ENCODE measurements around the gene EXOC3.
A peak's percentile ranks its signal among the peaks of the same experiment; 100 is the strongest.

EXOC3 gene

GRCh38 chr5:428754-429452 lies 14.1 kb upstream of the EXOC3 start:
- no peak for DNase-seq (ENCODE audit: low read depth)
- no peak overlapping the region for H3K4me3 ChIP-seq (ENCODE audit: low read depth, low read length)
- TF ChIP-seq CTCF (IDR thresholded peaks at IDR 0.05; ENCODE audit: insufficient read depth, low read depth, low read length, missing control alignments), result no peak

DNA sequence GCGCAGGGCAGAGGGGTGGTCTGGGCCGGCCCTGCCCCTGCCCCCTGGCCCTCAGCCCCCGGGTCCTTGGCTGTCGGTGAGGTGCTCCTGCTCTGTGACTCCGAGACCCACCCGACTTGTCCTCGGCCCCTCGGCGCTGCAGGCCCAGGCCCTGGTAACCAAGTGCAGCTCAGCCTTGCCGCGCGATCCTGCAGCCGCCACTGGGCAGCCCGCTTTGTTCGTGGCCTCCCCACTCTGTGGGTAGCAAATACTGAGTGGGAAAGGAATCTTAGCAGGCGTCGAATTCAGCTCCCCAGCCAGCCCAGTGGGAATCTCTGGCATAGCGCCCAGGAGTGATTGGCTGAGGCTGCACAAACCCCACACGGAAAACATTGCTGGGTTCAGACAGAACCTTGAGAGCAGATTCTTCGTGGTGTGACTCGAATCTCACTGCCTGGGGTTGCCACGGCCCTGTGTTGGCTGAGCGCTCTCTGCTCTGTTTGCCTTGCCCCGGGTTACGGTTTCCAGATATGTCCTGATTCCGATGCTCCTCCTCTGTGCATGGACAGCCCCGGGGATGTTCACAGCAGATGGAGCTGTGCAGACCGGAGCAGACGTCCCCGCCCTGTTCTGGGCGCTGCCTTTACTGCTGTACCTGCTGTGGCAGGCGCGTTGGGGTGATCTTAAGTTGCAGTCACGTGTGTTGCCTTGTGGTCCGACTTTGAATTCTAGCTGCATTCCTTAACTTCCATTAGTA lies 13.4 kb upstream of the EXOC3 start:
- H3K4me3 ChIP-seq (ENCODE audit: low read depth, low read length), result no peak overlapping the region
- DNase-seq (ENCODE audit: low read depth), result no peak
- no peak for TF ChIP-seq CTCF (IDR thresholded peaks at IDR 0.05; ENCODE audit: insufficient read depth, low read depth, low read length, missing control alignments)

DNA sequence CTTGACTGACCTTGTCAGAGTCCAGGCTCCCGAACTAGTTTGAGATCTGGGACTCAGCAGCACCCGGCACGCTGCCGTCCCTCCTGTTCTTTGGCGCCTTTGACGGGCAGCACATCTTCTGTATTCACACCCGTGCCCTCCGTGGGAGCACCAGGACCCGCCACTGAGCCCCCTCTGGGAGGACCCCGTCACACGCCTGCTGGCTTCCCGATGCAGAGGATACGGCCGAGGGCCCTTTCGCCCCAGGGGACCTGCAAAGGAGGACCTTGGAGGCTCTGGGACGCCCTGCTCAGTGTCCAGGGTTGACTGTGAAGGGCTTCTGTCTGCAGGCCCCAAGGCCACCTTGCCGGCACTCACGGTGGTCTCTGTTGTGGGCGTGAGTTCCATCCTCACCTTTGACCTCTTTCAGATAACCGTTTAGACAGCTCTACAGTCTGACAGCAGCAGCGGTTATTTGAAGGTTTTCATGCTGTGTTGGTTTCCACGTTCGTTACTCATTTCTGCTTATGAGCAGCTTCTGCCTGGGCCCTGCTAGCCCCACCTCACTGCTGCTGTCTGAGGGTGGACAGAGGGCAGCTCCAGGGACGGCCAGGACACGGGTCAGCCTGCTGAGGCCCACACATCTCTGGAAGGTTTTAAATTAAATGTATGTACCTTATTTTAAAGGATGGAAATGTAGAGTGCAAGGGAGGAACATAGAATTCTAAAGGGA lies 12.6 kb upstream of the EXOC3 start:
- no peak overlapping the region for H3K4me3 ChIP-seq (ENCODE audit: low read depth, low read length)
- no peak for TF ChIP-seq CTCF (IDR thresholded peaks at IDR 0.05; ENCODE audit: insufficient read depth, low read depth, low read length, missing control alignments)
- no peak for DNase-seq (ENCODE audit: low read depth)

GRCh38 chr5:431001-431710 lies 11.8 kb upstream of the EXOC3 start:
- TF ChIP-seq CTCF (IDR thresholded peaks at IDR 0.05; ENCODE audit: insufficient read depth, low read depth, low read length, missing control alignments), result peak; percentile 88
- DNase-seq (ENCODE audit: low read depth), result peak; percentile 75
- H3K4me3 ChIP-seq (ENCODE audit: low read depth, low read length), result no peak overlapping the region

DNA sequence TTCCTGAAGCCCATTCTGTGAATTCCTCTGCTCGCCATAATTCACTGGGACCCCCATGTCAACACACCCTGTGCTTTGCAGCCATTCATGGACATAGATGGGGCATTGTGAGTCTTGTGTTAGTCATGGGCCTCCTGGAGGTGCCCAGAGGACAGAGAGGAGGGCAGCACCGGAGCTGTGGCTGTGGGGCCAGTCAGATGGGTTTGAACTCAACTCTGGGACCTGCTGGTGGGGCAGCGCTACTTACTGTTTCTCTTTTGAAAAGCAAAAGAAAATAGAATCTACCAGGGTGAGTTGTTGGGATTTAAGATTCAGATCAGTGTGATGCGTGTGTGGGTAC lies 11.3 kb upstream of the EXOC3 start:
- H3K4me3 ChIP-seq (ENCODE audit: low read depth, low read length), result no peak overlapping the region
- TF ChIP-seq CTCF (IDR thresholded peaks at IDR 0.05; ENCODE audit: insufficient read depth, low read depth, low read length, missing control alignments), result no peak
- no peak for DNase-seq (ENCODE audit: low read depth)

DNA sequence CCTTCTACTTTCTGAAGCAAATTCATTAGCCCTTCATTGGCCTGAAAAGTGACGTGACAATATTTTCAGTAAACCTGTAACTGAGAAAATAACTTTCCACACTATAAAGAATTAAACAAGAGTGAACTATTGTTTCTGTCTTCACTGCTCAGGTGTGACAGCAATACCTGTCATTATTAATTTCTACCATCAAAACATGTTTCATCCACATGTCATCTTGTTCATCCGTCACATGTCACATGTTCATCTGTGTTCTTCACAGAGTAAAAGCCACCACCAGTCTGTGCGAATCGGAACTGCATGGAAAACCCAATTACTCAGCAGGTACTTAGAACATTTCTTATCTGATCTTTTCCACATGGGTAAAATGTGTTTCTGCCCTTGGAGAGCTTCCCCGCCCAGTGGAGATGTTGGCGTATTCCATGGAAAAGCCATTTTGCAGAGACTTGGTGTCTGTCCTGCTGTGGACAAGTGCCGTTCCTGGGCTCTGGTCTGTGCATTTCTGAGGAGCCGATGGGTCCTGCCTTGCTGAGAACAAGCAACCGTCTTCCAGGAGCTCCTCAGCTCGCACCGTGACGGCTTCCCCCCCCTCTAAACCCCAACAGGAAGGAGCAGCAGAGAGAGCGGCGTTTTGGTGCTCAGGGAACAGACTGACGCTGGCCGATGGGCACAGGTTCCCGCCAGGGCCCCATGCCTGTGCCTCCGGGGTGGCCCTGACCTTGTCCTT lies 10.6 kb upstream of the EXOC3 start:
- H3K4me3 ChIP-seq (ENCODE audit: low read depth, low read length), result no peak overlapping the region
- no peak for DNase-seq (ENCODE audit: low read depth)
- TF ChIP-seq CTCF (IDR thresholded peaks at IDR 0.05; ENCODE audit: insufficient read depth, low read depth, low read length, missing control alignments), result no peak
